ENCODE measurements around the gene SMARCA4.
"Not testable (repeated sequence)": the region's sequence is repeated elsewhere in the genome, so short reads cannot be mapped to it uniquely, and the experiment has no call there.

The SMARCA4 gene

GRCh38 chr19:10928563-10929401 lies 32.0 kb upstream of the SMARCA4 start, which contains the start of the genes TIMM29 and YIPF2:
Gene TIMM29 (plus strand): TSS chr19:10928811. CDS start chr19:10928823, 12 bp downstream.
Gene YIPF2 (minus strand): TSS chr19:10928639. CDS start chr19:10928410, 229 bp downstream.
- peak; percentile 81 to 84 for DNase-seq (ENCODE audit: low read depth in 2 of 2)

GRCh38 chr19:10929402-10929794 lies 31.4 kb upstream of the SMARCA4 start:
- no peak for DNase-seq (ENCODE audit: low read depth in 2 of 2)

- no peak for DNase-seq (ENCODE audit: low read depth in 2 of 2)
Measured at GRCh38 chr19:10935371-10936059, 25.3 kb upstream of the SMARCA4 start.

GRCh38 chr19:10936661-10937084 lies 24.2 kb upstream of the SMARCA4 start:
- no peak for DNase-seq (ENCODE audit: low read depth in 2 of 2)

GRCh38 chr19:10941649-10942048 lies 19.2 kb upstream of the SMARCA4 start:
- DNase-seq (ENCODE audit: low read depth in 2 of 2): not testable (repeated sequence)

- DNase-seq (ENCODE audit: low read depth in 2 of 2): not testable (repeated sequence)
Measured at GRCh38 chr19:10943412-10943811, 17.4 kb upstream of the SMARCA4 start.

- no peak for DNase-seq (ENCODE audit: low read depth in 2 of 2)
Measured at GRCh38 chr19:10945264-10945663, 15.6 kb upstream of the SMARCA4 start.

- no peak for DNase-seq (ENCODE audit: low read depth in 2 of 2)
Measured at GRCh38 chr19:10946958-10947657, 13.7 kb upstream of the SMARCA4 start.

GRCh38 chr19:10952809-10953208 lies 8.0 kb upstream of the SMARCA4 start:
- DNase-seq (ENCODE audit: low read depth in 2 of 2): no peak

GRCh38 chr19:10959277-10959968 lies 1.4 kb upstream of the SMARCA4 start:
- not testable (repeated sequence) for DNase-seq (ENCODE audit: low read depth in 2 of 2)

- DNase-seq (ENCODE audit: low read depth in 2 of 2): no peak
Measured at GRCh38 chr19:10961073-10961860, 437 bp downstream of the SMARCA4 start.

- DNase-seq (ENCODE audit: low read depth in 2 of 2): no peak
Measured at GRCh38 chr19:10962863-10963262, 2.0 kb downstream of the SMARCA4 start.

- DNase-seq (ENCODE audit: low read depth in 2 of 2): no peak
Measured at GRCh38 chr19:10963865-10964264, 3.0 kb downstream of the SMARCA4 start.

GRCh38 chr19:10964903-10965302 lies 4.1 kb downstream of the SMARCA4 start:
- no peak for DNase-seq (ENCODE audit: low read depth in 2 of 2)

- no peak for DNase-seq (ENCODE audit: low read depth in 2 of 2)
Measured at GRCh38 chr19:10965398-10965797, 4.6 kb downstream of the SMARCA4 start.

- no peak for DNase-seq (ENCODE audit: low read depth in 2 of 2)
Measured at GRCh38 chr19:10966809-10967208, 6.0 kb downstream of the SMARCA4 start.

- DNase-seq (ENCODE audit: low read depth in 2 of 2): no peak
Measured at GRCh38 chr19:10968527-10969135, 7.8 kb downstream of the SMARCA4 start.

- no peak for DNase-seq (ENCODE audit: low read depth in 2 of 2)
Measured at GRCh38 chr19:10971107-10971726, 10.4 kb downstream of the SMARCA4 start.

GRCh38 chr19:10975374-10976130 lies 14.7 kb downstream of the SMARCA4 start:
- no peak for DNase-seq (ENCODE audit: low read depth in 2 of 2)
